ENCODE results near the gene CYTH4.

CYTH4 gene

GRCh38 chr22:37273126-37273845 lies 9.0 kb upstream of the CYTH4 start:
- no peak for DNase-seq

GRCh38 chr22:37273846-37274225 lies 8.5 kb upstream of the CYTH4 start:
- no peak for DNase-seq

GRCh38 chr22:37274380-37274862 lies 7.9 kb upstream of the CYTH4 start:
- no peak for DNase-seq

DNA sequence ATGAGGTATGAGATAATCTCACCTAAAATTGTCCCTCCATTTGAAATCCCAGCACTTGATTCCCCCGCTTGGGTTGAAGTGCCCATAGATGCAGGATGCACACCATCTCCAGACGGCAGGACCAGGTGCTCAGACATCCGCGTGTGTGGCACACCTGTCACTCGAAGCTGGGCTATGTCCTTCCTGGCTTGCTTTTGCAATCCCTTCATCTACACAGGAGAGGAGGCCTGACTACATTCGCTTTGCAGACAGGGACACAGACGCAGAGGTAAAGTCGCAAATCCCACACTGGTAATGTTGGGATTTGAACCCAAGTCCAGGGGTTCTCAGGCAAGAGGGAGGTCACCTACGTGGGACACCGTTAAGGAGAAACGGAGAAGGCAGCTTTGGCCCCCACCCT lies 7.2 kb upstream of the CYTH4 start:
- no peak for DNase-seq

GRCh38 chr22:37275622-37276021 lies 6.7 kb upstream of the CYTH4 start:
- DNase-seq, result no peak

- no peak for DNase-seq
Observed at GRCh38 chr22:37276776-37277175, 5.5 kb upstream of the CYTH4 start.

GRCh38 chr22:37277384-37277783 lies 4.9 kb upstream of the CYTH4 start:
- DNase-seq, result no peak

DNA sequence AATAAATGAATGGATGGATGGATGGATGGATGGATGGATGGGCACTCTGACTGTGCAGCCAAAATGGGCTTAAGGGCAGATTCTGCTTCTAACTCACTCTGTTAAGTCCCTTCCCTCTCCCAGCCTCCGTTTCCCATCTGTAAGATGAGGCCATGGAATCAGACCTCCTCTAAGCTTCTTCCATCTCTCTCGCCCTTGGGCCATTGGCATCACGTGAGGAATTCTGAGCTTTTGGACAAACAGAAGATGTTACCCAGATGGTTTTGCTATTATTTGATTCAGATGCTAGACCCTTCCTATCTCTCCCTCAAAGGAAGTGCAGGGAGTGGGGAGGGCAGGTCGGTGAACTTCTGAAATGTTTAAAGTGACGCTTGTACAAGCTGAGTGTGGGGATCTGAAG lies 4.0 kb upstream of the CYTH4 start:
- DNase-seq, result no peak

DNA sequence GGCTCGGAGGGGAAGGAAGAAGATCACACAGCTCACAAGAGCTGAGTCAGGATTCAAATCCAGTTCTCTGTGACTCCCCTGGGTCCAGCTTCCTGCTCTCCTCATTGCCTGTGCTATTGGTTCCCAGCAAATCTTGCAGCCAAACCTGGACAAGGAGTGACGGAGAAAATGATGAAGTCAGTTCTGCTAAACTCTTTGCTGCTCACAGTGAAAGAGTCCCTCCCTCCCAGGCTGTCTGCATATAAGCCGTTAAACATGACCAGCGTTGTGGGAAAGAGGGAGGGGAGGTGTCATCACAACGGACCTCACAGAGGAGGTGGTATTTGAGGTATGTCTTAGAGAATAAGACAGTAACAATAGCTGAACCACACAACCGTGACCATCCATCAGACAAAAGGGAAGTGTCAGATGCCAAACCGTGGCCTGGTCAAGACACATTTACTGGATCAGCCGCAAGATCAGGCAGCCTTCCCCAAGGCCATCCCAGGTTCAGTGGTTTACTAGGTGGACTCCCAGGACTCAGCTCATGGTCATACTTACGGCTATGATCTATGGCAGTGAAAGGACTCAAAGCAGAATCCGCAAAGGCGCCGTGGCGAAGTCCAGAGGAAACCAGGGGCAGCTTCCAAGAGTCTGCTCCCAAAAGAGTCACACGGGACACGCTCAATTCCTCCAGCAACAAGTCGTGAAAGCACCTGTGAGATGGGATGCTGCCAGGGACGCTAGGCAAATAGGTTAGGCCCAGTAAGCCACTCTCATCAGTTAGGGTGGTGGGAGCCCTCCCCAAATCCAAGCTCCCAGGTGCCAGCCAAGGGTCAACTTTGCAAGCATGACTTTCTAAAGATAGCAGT lies 2.8 kb upstream of the CYTH4 start:
- DNase-seq, result no peak

DNA sequence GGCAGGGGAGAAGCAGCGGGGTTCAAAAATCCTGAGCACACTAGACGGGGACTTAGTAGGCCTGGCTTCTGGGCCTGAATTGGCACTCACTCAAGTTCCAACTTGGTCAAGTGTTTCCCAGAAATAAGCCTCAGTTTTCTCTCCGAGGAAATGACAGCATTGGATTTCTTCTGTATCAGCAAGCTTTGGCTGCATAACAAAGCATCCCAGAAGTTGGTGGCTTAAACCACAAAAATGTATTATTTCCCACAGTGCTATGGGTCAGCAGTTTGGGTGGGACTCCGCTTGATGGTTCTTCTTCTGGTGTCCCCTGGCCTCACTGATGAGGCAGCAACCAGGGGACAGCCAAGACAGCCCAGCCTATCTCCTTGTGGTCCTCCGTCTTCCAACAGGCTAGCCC lies 1.6 kb upstream of the CYTH4 start:
- DNase-seq, result no peak

DNA sequence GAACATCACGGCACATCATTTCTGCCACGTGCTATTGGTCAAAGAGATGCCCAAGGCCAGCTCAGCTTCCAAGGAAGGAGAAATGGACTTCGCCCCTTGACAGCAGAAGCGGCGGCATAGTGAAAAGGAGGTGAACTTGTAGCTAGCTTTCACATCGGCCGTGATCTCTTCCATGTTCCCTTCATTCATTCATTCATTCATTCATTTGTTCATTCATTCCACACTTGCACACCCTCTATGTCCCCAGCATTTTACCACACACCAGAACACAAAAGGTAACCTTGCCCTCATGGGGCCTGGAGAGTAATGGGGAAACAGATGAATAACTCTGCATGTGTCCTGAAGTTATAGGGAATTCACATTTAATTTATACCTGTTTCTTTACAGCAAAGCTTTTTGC lies 1.1 kb upstream of the CYTH4 start:
- no peak for DNase-seq

GRCh38 chr22:37281646-37282384 lies 493 bp upstream of the CYTH4 start:
- no peak for DNase-seq

DNA sequence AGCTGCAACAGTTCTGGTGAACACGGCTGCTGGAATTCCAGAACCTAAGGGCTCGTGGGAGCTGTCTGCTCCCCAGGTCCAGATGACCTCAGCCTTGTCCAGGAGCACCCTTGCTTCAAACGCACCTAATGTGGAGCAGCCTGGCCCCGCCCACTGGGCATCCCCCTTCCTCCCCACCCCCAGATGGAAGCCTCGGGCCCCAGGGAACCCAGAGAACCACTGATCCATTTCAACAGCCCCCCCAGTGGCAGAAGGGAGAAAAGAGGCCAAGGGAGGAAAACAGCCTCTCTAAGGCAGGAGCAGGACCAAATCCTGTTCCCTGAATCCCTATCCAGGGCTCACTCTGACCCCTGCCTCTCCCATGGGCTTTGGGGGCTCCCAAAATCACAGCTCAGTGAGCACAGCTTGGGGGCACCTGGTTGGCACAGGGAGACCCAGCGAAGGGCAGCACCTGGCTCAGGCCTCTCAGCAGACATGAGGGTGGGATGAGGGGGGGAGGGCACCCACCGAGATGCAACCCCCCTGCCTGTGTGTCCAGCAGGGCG lies 1.2 kb downstream of the CYTH4 start:
- no peak for DNase-seq

GRCh38 chr22:37284126-37284804 lies 2.0 kb downstream of the CYTH4 start:
- DNase-seq, result no peak

- no peak for DNase-seq
Observed at GRCh38 chr22:37284805-37285355, 2.6 kb downstream of the CYTH4 start.

- DNase-seq, result no peak
Observed at GRCh38 chr22:37285937-37286336, 3.6 kb downstream of the CYTH4 start.

- no peak for DNase-seq
Observed at GRCh38 chr22:37287550-37287951, 5.2 kb downstream of the CYTH4 start.

GRCh38 chr22:37288521-37288920 lies 6.2 kb downstream of the CYTH4 start:
- no peak for DNase-seq

GRCh38 chr22:37289156-37289735 lies 6.9 kb downstream of the CYTH4 start:
- DNase-seq, result no peak

- DNase-seq, result no peak
Observed at GRCh38 chr22:37290737-37291136, 8.4 kb downstream of the CYTH4 start.

GRCh38 chr22:37291559-37292298 lies 9.4 kb downstream of the CYTH4 start:
- no peak for DNase-seq

All from NCI-H146 (cell line).